ENCODE data around the gene USP40.

USP40 gene

GRCh38 chr2:233477548-233478433, 88.8 kb downstream of the USP40 start:
- no peak for TF ChIP-seq CTCF (IDR thresholded peaks at IDR 0.05; ENCODE audit: borderline replicate concordance, extremely low read depth, low read length, poor library complexity, severe bottlenecking)
- no peak for TF ChIP-seq EZH2 (IDR thresholded peaks at IDR 0.05; ENCODE audit: borderline replicate concordance, low read depth, low read length, severe bottlenecking)
- Histone ChIP-seq H3K36me3 (ENCODE audit: insufficient read depth, low read length) (peaks cover 20% of the 10 kb centered on the region), H2AFZ (ENCODE audit: low read depth, low read length) (no peak overlapping the region), H4K20me1 (ENCODE audit: insufficient read depth, low read length) (no peaks in the 10 kb centered on the region; the same call in 1 of the 2 replicates), H3K4me3 (ENCODE audit: low read depth in 1 of 2, low read length in 2 of 2) (no peak overlapping the region), H3K27me3 (ENCODE audit: insufficient read depth, low read length, poor library complexity) (no peaks in the 10 kb centered on the region), H3K79me2 (ENCODE audit: insufficient read depth, low read length) (no peaks in the 10 kb centered on the region), H3K27ac (ENCODE audit: low read length) (no peak overlapping the region), H3K4me1 (ENCODE audit: insufficient read depth, low read length) (no peaks in the 10 kb centered on the region), H3K9me3 (ENCODE audit: insufficient read depth, low read length, severe bottlenecking) (no peaks in the 10 kb centered on the region), H3K9ac (ENCODE audit: low read depth, low read length) (no peak overlapping the region), H3K4me2 (ENCODE audit: insufficient read depth, low read length) (no peak overlapping the region)
- ATAC-seq (ENCODE audit: insufficient read depth, low read depth) = no peak
- DNase-seq = no peak

- no peak for DNase-seq
- Histone ChIP-seq H3K4me1 (ENCODE audit: insufficient read depth, low read length) (no peaks in the 10 kb centered on the region), H3K4me3 (ENCODE audit: low read depth in 1 of 2, low read length in 2 of 2) (no peak overlapping the region), H3K79me2 (ENCODE audit: insufficient read depth, low read length) (no peaks in the 10 kb centered on the region), H3K9ac (ENCODE audit: low read depth, low read length) (no peak overlapping the region), H3K27ac (ENCODE audit: low read length) (no peak overlapping the region), H3K36me3 (ENCODE audit: insufficient read depth, low read length) (peaks cover 17% of the 10 kb centered on the region), H2AFZ (ENCODE audit: low read depth, low read length) (no peak overlapping the region), H3K27me3 (ENCODE audit: insufficient read depth, low read length, poor library complexity) (no peaks in the 10 kb centered on the region), H3K4me2 (ENCODE audit: insufficient read depth, low read length) (no peak overlapping the region), H4K20me1 (ENCODE audit: insufficient read depth, low read length) (no peaks in the 10 kb centered on the region; the same call in 1 of the 2 replicates), H3K9me3 (ENCODE audit: insufficient read depth, low read length, severe bottlenecking) (no peaks in the 10 kb centered on the region)
- no peak for TF ChIP-seq CTCF (IDR thresholded peaks at IDR 0.05; ENCODE audit: borderline replicate concordance, extremely low read depth, low read length, poor library complexity, severe bottlenecking)
- TF ChIP-seq EZH2 (IDR thresholded peaks at IDR 0.05; ENCODE audit: borderline replicate concordance, low read depth, low read length, severe bottlenecking) = no peak
- no peak for ATAC-seq (ENCODE audit: insufficient read depth, low read depth)
Measured at GRCh38 chr2:233476651-233477547, 89.7 kb downstream of the USP40 start.

- ATAC-seq (ENCODE audit: insufficient read depth, low read depth) = no peak
- Histone ChIP-seq H3K79me2 (ENCODE audit: insufficient read depth, low read length) (no peaks in the 10 kb centered on the region), H3K9ac (ENCODE audit: low read depth, low read length) (no peak overlapping the region), H3K4me1 (ENCODE audit: insufficient read depth, low read length) (no peaks in the 10 kb centered on the region), H3K36me3 (ENCODE audit: insufficient read depth, low read length) (peaks cover 13% of the 10 kb centered on the region; the same call in 1 of the 2 replicates), H4K20me1 (ENCODE audit: insufficient read depth, low read length) (no peaks in the 10 kb centered on the region; the same call in 1 of the 2 replicates), H3K4me2 (ENCODE audit: insufficient read depth, low read length) (no peak overlapping the region), H3K9me3 (ENCODE audit: insufficient read depth, low read length, severe bottlenecking) (no peaks in the 10 kb centered on the region), H3K27me3 (ENCODE audit: insufficient read depth, low read length, poor library complexity) (no peaks in the 10 kb centered on the region), H3K4me3 (ENCODE audit: low read depth in 1 of 2, low read length in 2 of 2) (no peak overlapping the region), H3K27ac (ENCODE audit: low read length) (no peak overlapping the region), H2AFZ (ENCODE audit: low read depth, low read length) (no peak overlapping the region)
- TF ChIP-seq EZH2 (IDR thresholded peaks at IDR 0.05; ENCODE audit: borderline replicate concordance, low read depth, low read length, severe bottlenecking) (no peak), CTCF (IDR thresholded peaks at IDR 0.05; ENCODE audit: borderline replicate concordance, extremely low read depth, low read length, poor library complexity, severe bottlenecking) (no peak)
- no peak for DNase-seq
Measured at GRCh38 chr2:233476063-233476410, 90.5 kb downstream of the USP40 start.
